OCI-LY7 (cell line): ENCODE results near the gene MACROD2. TPM values are rescaled to one million over a fixed set of nuclear protein-coding genes. Genes with fewer than 3 reads are reported as not detected.

Experiments
- BruUV-seq: library from RNA; stranded (reverse); fragments of 400-500 nt; replicated peaks from 2 replicates; lab custom pipeline; 2021; lab: Mats Ljungman, UMichigan
- CTCF ChIA-PET: fragments of 300-600 bp; sonication (Branson Sonifier 250); formaldehyde crosslinking; loops from one replicate; lab custom pipeline; 2022; ENCODE audit warnings: antibody characterized with exemption; ENCODE audit not compliant: unreplicated experiment; lab: Charles Lee
- POLR2A ChIA-PET: fragments of 300-600 bp; sonication (Branson Sonifier 250); formaldehyde crosslinking; loops from one replicate; lab custom pipeline; 2022; ENCODE audit warnings: antibody characterized with exemption; lab: Charles Lee
- DNase-seq: peaks from one replicate; pipeline ENCODE4 v3.0.0-alpha.2; 2015; ENCODE audit warnings: low spot score
- H2AFZ ChIP-seq: fragments of 200-600 bp; sonication (generic), shearing (Covaris generic); 2 replicates; pipeline ENCODE4 v1.6.1; 2014; ENCODE audit warnings: mild to moderate bottlenecking, antibody characterized with exemption, low read length, moderate library complexity
- H3K27ac ChIP-seq: fragments of 200-600 bp; sonication (generic); 2 replicates; pipeline ENCODE4 v1.5.1; 2014; ENCODE audit warnings: mixed run types, low read depth, mild to moderate bottlenecking, moderate library complexity, low read length, inconsistent platforms; ENCODE audit not compliant: poor library complexity, severe bottlenecking
- H3K36me3 ChIP-seq: fragments of 200-600 bp; sonication (generic); 2 replicates; pipeline ENCODE4 v1.6.1; 2014; ENCODE audit warnings: mild to moderate bottlenecking, antibody characterized with exemption, low read length, moderate library complexity, mixed read lengths; ENCODE audit not compliant: insufficient read depth
- H3K4me1 ChIP-seq: fragments of 200-600 bp; sonication (generic); 2 replicates; pipeline ENCODE4 v1.5.1; 2014; ENCODE audit warnings: mild to moderate bottlenecking, low read length; ENCODE audit not compliant: insufficient read depth, poor library complexity, severe bottlenecking
- H3K4me2 ChIP-seq: fragments of 200-600 bp; sonication (generic); 2 replicates; pipeline ENCODE4 v1.6.1; 2014; ENCODE audit warnings: mild to moderate bottlenecking, low read length
- H3K4me3 ChIP-seq: fragments of 200-600 bp; sonication (generic); 2 replicates; pipeline ENCODE4 v1.5.1; 2014; ENCODE audit warnings: mild to moderate bottlenecking, low read depth, low read length; ENCODE audit not compliant: poor library complexity, severe bottlenecking
- H3K79me2 ChIP-seq: fragments of 200-600 bp; sonication (generic); 2 replicates; pipeline ENCODE4 v1.6.1; 2016; ENCODE audit warnings: low read depth, mild to moderate bottlenecking, low read length, moderate library complexity, mixed read lengths; ENCODE audit not compliant: insufficient read depth
- H3K9me2 ChIP-seq: fragments of 200-600 bp; sonication (generic); 2 replicates; pipeline ENCODE4 v1.6.1; 2016; ENCODE audit warnings: mild to moderate bottlenecking, low read length, mixed read lengths; ENCODE audit not compliant: insufficient read depth
- H3K9me3 ChIP-seq: fragments of 200-600 bp; sonication (generic); 2 replicates; pipeline ENCODE4 v1.6.1; 2014; ENCODE audit warnings: mild to moderate bottlenecking, mixed run types, low read length, mixed read lengths
- H4K20me1 ChIP-seq: fragments of 200-600 bp; sonication (generic); 2 replicates; pipeline ENCODE4 v1.6.1; 2014; ENCODE audit warnings: mild to moderate bottlenecking, antibody characterized with exemption, low read length, moderate library complexity, mixed read lengths; ENCODE audit not compliant: insufficient read depth
- CTCF ChIP-seq: fragments of 200-600 bp; sonication (generic); conservative IDR thresholded peaks from 2 replicates; pipeline ENCODE4 v1.5.1; 2014; ENCODE audit warnings: mild to moderate bottlenecking, antibody characterized with exemption, low read length, moderate library complexity, mixed read lengths
- EZH2phosphoT487 ChIP-seq: fragments of 200-600 bp; sonication (generic); IDR thresholded peaks from 2 replicates; pipeline ENCODE4 v1.6.1; 2018; ENCODE audit warnings: low read depth, borderline replicate concordance, mild to moderate bottlenecking, mixed run types, antibody characterized with exemption, low read length, moderate library complexity, mixed read lengths
- intact Hi-C: fragments of 100-400 bp; cut with micrococcal nuclease; formaldehyde crosslinking; loops from one replicate; pipeline ENCODE4 v1.10.0; 2022; ENCODE audit not compliant: unreplicated experiment
- total RNA-seq, 2 experiments: library from RNA; depleted of rRNA in 1 of 2; stranded (reverse); fragments of >200 nt in 1 of 2; shearing (Covaris generic) in 1 of 2; gene quantifications; 2 replicates each; pipeline ENCODE4 v1.2.3, GENCODE V29; 2014 to 2022

MACROD2 gene
- total RNA-seq, 2 experiments from 2014 or later, result 0.09 to 4.5 TPM

DNA sequence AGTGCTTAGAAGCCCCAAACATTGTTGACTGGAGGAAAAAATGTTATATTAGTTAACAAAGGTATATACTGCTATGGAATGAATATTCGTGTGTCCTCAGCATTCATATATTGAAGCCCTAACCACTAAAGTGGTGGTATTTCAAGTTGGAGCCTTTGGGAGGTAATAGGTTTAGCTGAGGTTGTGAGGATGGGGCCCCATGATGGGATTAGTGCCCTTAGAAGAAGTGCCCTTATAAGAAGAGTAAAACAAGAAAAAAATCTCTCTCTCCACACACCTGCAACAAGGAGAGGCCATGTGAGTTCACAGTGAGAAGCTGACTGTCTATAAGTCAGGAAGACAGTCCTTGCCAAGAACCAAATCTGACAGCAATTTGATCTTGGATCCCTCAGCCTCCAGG, 1103.8 kb downstream of the MACROD2 start:
- Histone ChIP-seq H3K4me1 (no peaks in the 10 kb centered on the region), H3K9me2 (no peaks in the 10 kb centered on the region), H3K4me2 (no peak overlapping the region), H3K9me3 (no peaks in the 10 kb centered on the region), H3K36me3 (no peaks in the 10 kb centered on the region), H2AFZ (no peak overlapping the region), H3K4me3 (no peak overlapping the region), H3K27ac (no peak overlapping the region), H4K20me1 (no peaks in the 10 kb centered on the region), H3K79me2 (no peaks in the 10 kb centered on the region)
- intact Hi-C loops, result no loop called here
- ChIA-PET POLR2A (interaction anchor here (1.1 kb wide), 1 partner anchor 15 kb away, joined by 3 read pairs; no protein-coding TSS in a partner anchor), CTCF (no interaction called here)
- TF ChIP-seq CTCF, result no peak
- TF ChIP-seq EZH2phosphoT487, result no peak
- DNase-seq, result no peak
- BruUV-seq, result no TSS peak

- Histone ChIP-seq H4K20me1 (no peaks in the 10 kb centered on the region), H3K9me2 (no peaks in the 10 kb centered on the region), H2AFZ (no peak overlapping the region), H3K27ac (no peak overlapping the region), H3K36me3 (no peaks in the 10 kb centered on the region), H3K4me2 (no peak overlapping the region), H3K79me2 (no peaks in the 10 kb centered on the region), H3K4me1 (no peaks in the 10 kb centered on the region), H3K4me3 (no peak overlapping the region), H3K9me3 (no peaks in the 10 kb centered on the region)
- DNase-seq, result no peak
- ChIA-PET POLR2A (interaction anchor here (0.6 kb wide), 2 partner anchors 537 to 981 kb away, joined by 3 read pairs; no protein-coding TSS in a partner anchor), CTCF (no interaction called here)
- no TSS peak for BruUV-seq
- intact Hi-C loops, result no loop called here
- no peak for TF ChIP-seq CTCF
- TF ChIP-seq EZH2phosphoT487, result no peak
These were observed 1105.3 kb downstream of the MACROD2 start for GRCh38 chr20:15100506-15101160.

DNA sequence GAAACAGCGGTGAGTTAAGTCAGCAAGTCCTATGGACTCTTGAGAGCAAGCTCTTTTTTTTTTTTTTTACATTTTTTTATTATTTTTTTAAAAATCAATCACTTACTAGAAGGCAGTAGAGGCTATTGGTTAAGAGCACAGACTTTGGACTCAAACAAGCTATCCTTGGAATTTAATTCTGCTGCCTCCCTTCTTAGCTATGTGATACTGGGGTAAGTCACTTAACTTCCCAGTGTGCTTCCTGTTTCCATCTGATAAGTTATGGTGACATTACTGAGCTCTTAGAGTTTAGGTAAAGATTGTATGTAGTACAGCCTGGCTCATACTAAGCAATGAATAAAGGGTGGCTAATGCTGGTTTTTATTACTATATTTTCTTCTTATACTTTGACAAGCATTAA, 1112.6 kb downstream of the MACROD2 start:
- no peaks in the 10 kb centered on the region for H4K20me1 ChIP-seq
- no TSS peak for BruUV-seq
- ChIA-PET POLR2A (interaction anchor here (0.7 to 1.3 kb wide), 3 partner anchors 16 to 1170 kb away, joined by 3 to 5 read pairs (median 4); no protein-coding TSS in a partner anchor), CTCF (no interaction called here)
- no peaks in the 10 kb centered on the region for H3K79me2 ChIP-seq
- H3K4me1 ChIP-seq, result no peaks in the 10 kb centered on the region
- H3K36me3 ChIP-seq, result no peaks in the 10 kb centered on the region
- H3K4me3 ChIP-seq, result no peak overlapping the region
- intact Hi-C loops, result no loop called here
- no peak for DNase-seq
- H3K27ac ChIP-seq, result no peak overlapping the region
- TF ChIP-seq CTCF (no peak), EZH2phosphoT487 (no peak)
- H2AFZ ChIP-seq, result no peak overlapping the region
- H3K9me2 ChIP-seq, result no peaks in the 10 kb centered on the region
- no peak overlapping the region for H3K4me2 ChIP-seq
- H3K9me3 ChIP-seq, result no peaks in the 10 kb centered on the region
